Type B pancreatic cell (in vitro differentiated cells): ENCODE data around the gene NUCB1. TPM values are rescaled to one million over a fixed set of nuclear protein-coding genes. Genes with fewer than 3 reads are reported as not detected.

Source experiments
- DNase-seq: peaks from one replicate; pipeline ENCODE4 v3.0.0; 2021; ENCODE audit warnings: mixed read lengths; ENCODE audit not compliant: unreplicated experiment; ENCODE audit errors: extremely low spot score
- H3K27ac Mint-ChIP-seq: 2 replicates; pipeline ENCODE4 v1.8.0; 2021; ENCODE audit warnings: mild to moderate bottlenecking, mixed read lengths
- H3K27me3 Mint-ChIP-seq: 2 replicates; pipeline ENCODE4 v1.8.0; 2021; ENCODE audit warnings: mixed read lengths
- H3K36me3 Mint-ChIP-seq: 2 replicates; pipeline ENCODE4 v1.8.0; 2021; ENCODE audit warnings: mixed read lengths
- H3K4me1 Mint-ChIP-seq: one replicate; pipeline ENCODE4 v1.8.0; 2021; ENCODE audit warnings: mixed read lengths; ENCODE audit not compliant: unreplicated experiment
- H3K4me3 Mint-ChIP-seq: 2 replicates; pipeline ENCODE4 v1.8.0; 2021; ENCODE audit warnings: mild to moderate bottlenecking, mixed read lengths
- H3K9me3 Mint-ChIP-seq: 2 replicates; pipeline ENCODE4 v1.8.0; 2021; ENCODE audit warnings: mixed read lengths
- CTCF ChIP-seq: fragments of 200-600 bp; sonication (generic); conservative IDR thresholded peaks from 2 replicates; pipeline ENCODE4 v1.5.0; 2021; ENCODE audit warnings: antibody characterized with exemption, mild to moderate bottlenecking
- total RNA-seq: library from RNA; stranded (reverse); gene quantifications from 2 replicates; pipeline ENCODE4 v1.2.1, GENCODE V29; 2021; ENCODE audit warnings: low replicate concordance

NUCB1 gene
- total RNA-seq, 1 donor from 2014 or later, result 202 TPM

- Mint-ChIP-seq H3K27ac (no peak overlapping the region), H3K4me1 (peaks cover 16% of the 10 kb centered on the region), H3K36me3 (peaks cover 11% of the 10 kb centered on the region), H3K9me3 (no peaks in the 10 kb centered on the region), H3K27me3 (no peaks in the 10 kb centered on the region), H3K4me3 (no peak overlapping the region)
- DNase-seq, result no peak
- TF ChIP-seq CTCF, result no peak
Observed at GRCh38 chr19:48953141-48953540, 53.0 kb downstream of the NUCB1 start.

- Mint-ChIP-seq H3K4me3 (peak overlapping the region; percentile 92), H3K4me1 (peaks cover 16% of the 10 kb centered on the region), H3K36me3 (peaks cover 11% of the 10 kb centered on the region), H3K27ac (peak overlapping the region; percentile 93), H3K9me3 (no peaks in the 10 kb centered on the region), H3K27me3 (no peaks in the 10 kb centered on the region)
- no peak for TF ChIP-seq CTCF
- DNase-seq, result no peak
Observed at GRCh38 chr19:48953990-48954594, 54.0 kb downstream of the NUCB1 start.

GRCh38 chr19:48954595-48955307, 54.6 kb downstream of the NUCB1 start, which contains the start of gene BAX:
Gene BAX, plus strand, starts transcription at chr19:48954875. Its CDS starts 54 bp downstream, at chr19:48954929.
- peak; percentile 100 for DNase-seq
- Mint-ChIP-seq H3K36me3 (peaks cover 11% of the 10 kb centered on the region), H3K4me1 (peaks cover 16% of the 10 kb centered on the region), H3K4me3 (peak within 1 kb of the TSS; percentile 92), H3K27me3 (no peaks in the 10 kb centered on the region), H3K27ac (peak within 1 kb of the TSS; percentile 93), H3K9me3 (no peaks in the 10 kb centered on the region)
- peak; percentile 16 for TF ChIP-seq CTCF

GRCh38 chr19:48955308-48955958, 55.3 kb downstream of the NUCB1 start:
- Mint-ChIP-seq H3K4me3 (peak overlapping the region; percentile 90), H3K9me3 (no peaks in the 10 kb centered on the region), H3K27ac (peak overlapping the region; percentile 62), H3K4me1 (peaks cover 16% of the 10 kb centered on the region), H3K36me3 (peaks cover 11% of the 10 kb centered on the region), H3K27me3 (no peaks in the 10 kb centered on the region)
- no peak for TF ChIP-seq CTCF
- DNase-seq, result no peak

GRCh38 chr19:48958006-48958405, 57.9 kb downstream of the NUCB1 start:
- no peak for DNase-seq
- Mint-ChIP-seq H3K9me3 (no peaks in the 10 kb centered on the region), H3K36me3 (peaks cover 17% of the 10 kb centered on the region), H3K27ac (no peak overlapping the region), H3K4me1 (peaks cover 28% of the 10 kb centered on the region), H3K27me3 (no peaks in the 10 kb centered on the region), H3K4me3 (peak overlapping the region; percentile 49)
- TF ChIP-seq CTCF, result no peak
